ENCODE measurements around the gene TNFAIP3. TPM values are rescaled to one million over a fixed set of nuclear protein-coding genes. Genes with fewer than 3 reads are reported as not detected.

Gene TNFAIP3
- polyA plus RNA-seq, 1 experiment, result 6.3 TPM

- TF ChIP-seq CTCF (IDR thresholded peaks at IDR 0.05; ENCODE audit: insufficient read depth, low read depth, low read length), result no peak
- DNase-seq (ENCODE audit: low read depth), result no peak
- CTCF ChIA-PET, result no interaction called here
These were observed 46.4 kb downstream of the TNFAIP3 start for GRCh38 chr6:137913434-137913833.

GRCh38 chr6:137913996-137914529, 47.0 kb downstream of the TNFAIP3 start:
- no peak for TF ChIP-seq CTCF (IDR thresholded peaks at IDR 0.05; ENCODE audit: insufficient read depth, low read depth, low read length)
- ChIA-PET CTCF (no interaction called here), POLR2A (no interaction called here)
- Histone ChIP-seq H3K27me3 (ENCODE audit: control insufficient read depth, insufficient read depth, low read length) (no peaks in the 10 kb centered on the region), H3K4me3 (ENCODE audit: low read depth, low read length) (no peak overlapping the region), H3K36me3 (ENCODE audit: control insufficient read depth, insufficient read depth, low read length) (no peaks in the 10 kb centered on the region)
- DNase-seq (ENCODE audit: low read depth), result no peak

More at GRCh38 chr6:137913434-137913833, 46.4 kb downstream of the TNFAIP3 start:
- POLR2A ChIA-PET, result no interaction called here
- no peaks in the 10 kb centered on the region for H3K27me3 ChIP-seq (ENCODE audit: control insufficient read depth, insufficient read depth, low read length)
- H3K4me3 ChIP-seq (ENCODE audit: low read depth, low read length), result no peak overlapping the region
- no peaks in the 10 kb centered on the region for H3K36me3 ChIP-seq (ENCODE audit: control insufficient read depth, insufficient read depth, low read length)

GRCh38 chr6:137914530-137915193, 47.6 kb downstream of the TNFAIP3 start:
- no peak for TF ChIP-seq CTCF (IDR thresholded peaks at IDR 0.05; ENCODE audit: insufficient read depth, low read depth, low read length)
- no peaks in the 10 kb centered on the region for H3K27me3 ChIP-seq (ENCODE audit: control insufficient read depth, insufficient read depth, low read length)
- ChIA-PET POLR2A (no interaction called here), CTCF (no interaction called here)
- no peaks in the 10 kb centered on the region for H3K36me3 ChIP-seq (ENCODE audit: control insufficient read depth, insufficient read depth, low read length)
- DNase-seq (ENCODE audit: low read depth), result no peak
- H3K4me3 ChIP-seq (ENCODE audit: low read depth, low read length), result no peak overlapping the region

GRCh38 chr6:137915790-137916189, 48.7 kb downstream of the TNFAIP3 start:
- CTCF ChIA-PET, result no interaction called here
- no peak for TF ChIP-seq CTCF (IDR thresholded peaks at IDR 0.05; ENCODE audit: insufficient read depth, low read depth, low read length)

DNA sequence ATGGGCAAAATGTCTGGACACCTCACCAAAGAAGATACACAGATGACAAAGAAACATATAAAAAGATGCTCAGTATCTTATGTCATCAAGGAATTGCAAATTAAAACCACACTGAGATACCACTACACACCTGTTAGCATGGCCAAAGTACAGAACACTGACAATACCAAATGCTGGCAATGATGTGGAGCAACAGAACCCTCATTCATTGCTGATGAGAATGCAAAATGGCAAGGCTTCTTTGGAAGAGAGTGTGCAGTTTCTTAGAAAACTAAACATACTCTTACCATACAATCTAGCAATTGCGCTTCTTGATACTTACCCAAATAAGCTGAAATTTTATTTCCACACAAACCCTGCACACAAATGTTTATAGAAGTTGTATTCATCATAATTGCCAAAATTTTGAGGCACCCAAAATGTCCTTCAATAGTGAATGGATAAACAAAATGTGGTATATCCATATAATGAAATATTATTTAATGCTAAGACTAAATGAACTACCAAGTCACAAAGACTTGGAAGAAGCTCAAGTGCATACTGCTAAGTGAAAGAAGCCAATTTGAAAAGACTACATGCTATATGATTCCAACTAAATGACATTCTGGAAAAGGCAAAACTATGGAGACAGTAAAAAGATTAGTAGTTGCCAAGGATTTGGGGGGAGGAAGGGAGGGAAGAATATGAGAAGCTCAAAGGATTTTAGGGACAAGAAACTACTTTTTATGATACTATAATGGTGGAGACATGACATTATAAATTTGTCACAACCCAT, 50.7 kb downstream of the TNFAIP3 start:
- ChIA-PET CTCF (no interaction called here), POLR2A (no interaction called here)
- Histone ChIP-seq H3K27me3 (ENCODE audit: control insufficient read depth, insufficient read depth, low read length) (no peaks in the 10 kb centered on the region), H3K36me3 (ENCODE audit: control insufficient read depth, insufficient read depth, low read length) (no peaks in the 10 kb centered on the region), H3K4me3 (ENCODE audit: low read depth, low read length) (no peak overlapping the region)
- TF ChIP-seq CTCF (IDR thresholded peaks at IDR 0.05; ENCODE audit: insufficient read depth, low read depth, low read length), result no peak
- no peak for DNase-seq (ENCODE audit: low read depth)

More at GRCh38 chr6:137915790-137916189, 48.7 kb downstream of the TNFAIP3 start:
- Histone ChIP-seq H3K4me3 (ENCODE audit: low read depth, low read length) (no peak overlapping the region), H3K27me3 (ENCODE audit: control insufficient read depth, insufficient read depth, low read length) (no peaks in the 10 kb centered on the region), H3K36me3 (ENCODE audit: control insufficient read depth, insufficient read depth, low read length) (no peaks in the 10 kb centered on the region)
- POLR2A ChIA-PET, result no interaction called here
- DNase-seq (ENCODE audit: low read depth), result no peak
